HG02884 (cell line): ENCODE data around the gene RIC3.

ENCODE experiments used
- ATAC-seq: cut with Tn5 transposase; IDR thresholded peaks from one replicate; pipeline ENCODE4 v1.9.1; 2021; ENCODE audit warnings: mild to moderate bottlenecking, moderate library complexity; ENCODE audit not compliant: unreplicated experiment

RIC3 gene

DNA sequence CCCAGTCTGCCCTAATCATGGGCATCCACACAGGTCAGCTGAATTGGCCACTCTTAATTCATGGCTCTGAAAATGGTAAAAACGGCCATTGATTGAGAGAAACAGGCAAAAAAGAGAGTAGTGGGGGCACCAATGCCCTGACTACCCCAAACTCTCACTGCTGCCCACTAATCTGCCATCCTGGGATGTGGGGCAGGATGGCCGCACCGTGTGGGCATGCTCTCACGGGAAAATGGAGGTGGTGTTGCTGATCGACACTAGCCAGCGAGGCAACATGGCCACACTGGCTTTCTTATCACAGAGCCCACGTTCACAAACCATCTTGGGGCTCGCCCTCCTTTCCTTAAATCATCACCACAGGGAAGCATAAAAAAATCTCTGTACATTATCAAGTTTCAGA is 99.1 kb downstream of the RIC3 start:
- no peak for ATAC-seq

DNA sequence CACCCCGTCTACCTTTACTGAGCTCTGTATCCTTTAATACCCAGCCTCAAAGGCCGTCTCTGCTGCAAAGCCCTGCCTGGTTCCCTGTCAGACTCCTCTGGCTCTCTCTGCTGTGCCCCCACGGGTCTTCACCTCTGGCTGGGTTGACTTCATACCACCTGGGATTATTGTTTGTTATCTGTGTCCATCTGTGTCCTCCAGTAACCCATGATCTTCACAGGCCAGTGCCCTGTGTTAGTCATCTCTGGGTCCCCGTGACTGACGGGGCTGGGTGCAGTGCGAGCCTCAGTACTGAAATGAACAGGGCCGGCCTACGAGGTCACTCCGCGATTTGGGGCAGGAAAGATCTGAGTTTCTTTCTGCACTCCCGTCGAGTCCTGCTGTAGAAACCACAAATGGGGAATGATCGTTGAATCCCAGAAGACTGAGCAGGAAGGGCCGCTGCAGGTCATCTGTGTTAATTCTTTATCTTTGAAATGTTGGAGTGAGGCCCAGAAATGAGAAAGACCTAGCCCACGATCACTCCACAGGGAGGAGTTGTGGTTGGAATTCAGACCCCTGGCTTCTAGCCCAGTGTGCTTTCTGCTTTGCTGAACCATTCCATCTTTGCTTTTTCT is 100.1 kb downstream of the RIC3 start:
- ATAC-seq: no peak

- ATAC-seq: no peak
These were observed 100.8 kb downstream of the RIC3 start for GRCh38 chr11:8067929-8068575.

DNA sequence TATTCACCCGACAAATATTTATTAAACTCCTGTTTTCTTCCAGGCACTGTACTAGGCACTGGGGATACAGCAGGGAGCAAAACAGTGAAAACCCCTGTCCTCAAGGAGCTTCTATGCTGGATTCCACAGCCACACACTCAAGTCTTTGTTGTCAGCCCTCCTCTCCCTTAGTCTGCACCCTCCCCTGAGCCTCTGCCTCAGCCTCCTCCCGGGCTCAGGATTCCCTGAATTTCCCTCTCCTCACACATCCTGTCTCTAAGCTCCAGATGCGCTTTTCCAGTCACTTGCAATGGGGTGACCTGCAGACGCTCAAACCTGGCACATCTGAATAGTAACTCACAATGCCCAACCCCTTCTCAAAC is 101.3 kb downstream of the RIC3 start:
- ATAC-seq: no peak

GRCh38 chr11:8066911-8067455 is 101.8 kb downstream of the RIC3 start:
- no peak for ATAC-seq

- no peak for ATAC-seq
These were observed 102.6 kb downstream of the RIC3 start for GRCh38 chr11:8066036-8066910.

DNA sequence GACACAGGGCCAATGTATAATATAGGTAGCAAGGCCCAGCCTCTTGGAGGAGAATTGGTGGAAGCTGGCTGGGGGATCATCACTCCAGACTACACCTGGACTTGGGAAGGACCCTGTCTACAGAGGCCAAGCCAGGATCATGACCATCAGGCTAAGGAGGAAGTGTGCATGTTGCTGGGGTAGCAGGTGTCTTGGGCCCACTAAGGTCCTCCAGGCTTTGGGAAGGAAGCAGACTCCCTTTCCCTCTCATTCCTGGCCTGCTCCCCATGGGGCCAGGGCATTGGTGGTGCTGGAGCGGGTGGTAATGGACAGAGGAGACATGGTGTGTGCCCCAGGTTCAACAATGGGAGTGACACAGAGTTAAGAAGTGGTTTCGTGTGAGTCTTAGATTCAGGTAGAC is 103.8 kb downstream of the RIC3 start:
- no peak for ATAC-seq

DNA sequence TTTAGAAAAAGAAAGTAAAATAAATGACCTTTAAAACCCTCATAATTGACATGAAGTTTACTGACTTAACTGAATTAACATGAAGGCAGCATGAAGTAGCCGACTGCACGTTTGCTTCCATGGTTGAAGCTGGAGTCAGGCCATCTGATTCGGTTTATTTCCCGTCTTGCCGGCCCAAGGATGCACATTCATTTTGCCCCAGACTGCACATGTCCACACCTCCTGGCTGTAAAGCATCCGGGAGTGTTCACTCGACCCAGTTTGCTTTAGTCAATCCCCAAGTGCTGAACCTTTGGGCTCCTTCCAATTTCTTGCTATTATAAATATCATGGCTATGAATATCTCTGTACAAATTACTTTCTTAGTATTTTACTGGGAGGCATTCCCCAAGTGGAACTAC is 105.5 kb downstream of the RIC3 start:
- no peak for ATAC-seq

DNA sequence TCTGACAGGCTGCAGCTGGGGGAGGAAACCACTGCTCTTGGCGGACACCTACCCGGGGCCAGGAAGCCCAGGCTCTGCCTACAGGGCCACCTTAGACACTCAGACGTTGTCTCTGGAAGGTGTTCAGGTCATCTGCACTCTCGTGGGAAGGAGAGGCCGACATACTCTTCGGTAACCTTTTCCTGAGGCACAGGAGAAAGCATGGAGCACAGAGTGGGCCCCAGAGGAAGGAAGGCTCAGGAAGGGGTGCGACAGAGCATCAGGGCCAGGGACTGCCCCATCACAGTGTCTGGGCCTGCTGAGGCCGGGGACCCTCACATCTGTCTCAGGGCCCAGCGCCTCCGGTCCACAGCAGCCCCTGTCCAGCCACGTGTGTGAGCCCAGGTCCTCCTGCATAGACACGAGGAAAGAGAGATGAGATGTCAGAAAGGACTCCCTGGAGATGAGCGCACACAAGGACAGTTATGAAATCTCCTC is 106.0 kb downstream of the RIC3 start:
- no peak for ATAC-seq

DNA sequence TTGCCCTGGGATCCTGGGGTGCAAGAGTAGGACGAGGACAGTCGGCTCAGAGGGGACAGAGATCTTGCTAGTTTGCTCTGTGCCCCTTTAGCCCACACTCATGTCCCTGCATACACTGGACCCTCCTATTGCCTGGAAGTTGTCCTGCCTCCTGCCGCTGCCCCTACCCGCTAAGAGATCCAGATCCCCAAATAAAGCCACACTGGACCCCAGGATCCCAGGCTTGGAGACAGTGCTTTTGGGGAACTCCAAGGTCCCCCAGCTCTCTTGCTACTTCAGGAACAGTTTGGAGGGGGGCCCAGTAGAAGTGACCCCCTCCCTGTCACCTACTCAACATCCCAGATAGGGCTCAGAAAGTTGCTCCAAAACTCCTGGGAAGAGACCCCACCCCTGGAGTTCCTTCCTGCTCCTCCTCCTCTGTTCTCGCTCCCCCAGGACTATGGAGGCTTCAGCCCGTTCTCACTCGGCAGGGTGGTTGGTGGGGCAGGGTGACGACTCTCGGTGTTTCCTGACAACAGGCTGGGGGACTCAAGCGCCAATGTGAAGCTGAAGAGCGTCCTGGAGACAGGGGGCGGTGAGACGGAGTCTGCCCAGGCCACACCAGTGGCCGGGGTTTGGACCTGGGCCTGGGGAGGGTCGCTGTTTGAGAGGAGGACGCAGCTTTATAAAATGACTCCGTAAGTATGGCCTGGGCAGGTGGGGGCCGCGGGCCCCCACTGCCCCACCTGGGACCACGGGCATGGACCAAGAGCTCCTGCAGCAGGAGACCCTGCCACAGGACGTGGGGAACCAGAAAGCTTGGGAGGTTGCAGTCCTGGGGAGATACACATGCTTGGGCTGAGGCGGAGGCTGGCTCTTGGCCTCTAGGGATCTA is 107.0 kb downstream of the RIC3 start:
- ATAC-seq: no peak

GRCh38 chr11:8060801-8061554 is 107.8 kb downstream of the RIC3 start:
- ATAC-seq: no peak

DNA sequence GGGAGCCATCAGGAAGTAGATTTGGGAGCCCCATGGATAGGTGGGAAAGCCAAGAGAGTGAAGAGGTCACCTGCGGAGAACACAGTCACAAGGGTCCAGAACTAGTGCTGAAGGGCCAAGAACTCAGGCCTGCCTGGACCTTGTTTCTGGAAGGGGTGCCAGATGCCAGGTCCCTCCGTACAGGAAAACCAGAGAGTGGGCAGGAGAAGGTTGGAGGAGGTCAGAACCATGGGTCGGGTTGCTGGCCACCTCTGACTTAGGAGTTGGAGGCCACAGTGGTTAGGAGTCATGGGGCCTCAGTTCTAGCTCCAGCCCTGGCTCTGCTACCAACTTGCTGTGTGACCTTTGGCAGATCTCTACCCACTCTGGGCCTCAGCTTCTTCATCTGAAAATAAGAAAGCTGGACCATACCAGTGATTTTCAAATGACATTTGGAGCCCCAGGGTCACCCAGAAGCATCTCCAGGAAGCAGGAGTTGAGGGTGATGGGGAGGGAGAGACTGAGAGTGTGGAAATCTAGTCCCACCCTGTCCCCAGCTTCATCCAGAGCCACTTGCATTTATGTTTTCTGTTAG is 108.6 kb downstream of the RIC3 start:
- no peak for ATAC-seq

DNA sequence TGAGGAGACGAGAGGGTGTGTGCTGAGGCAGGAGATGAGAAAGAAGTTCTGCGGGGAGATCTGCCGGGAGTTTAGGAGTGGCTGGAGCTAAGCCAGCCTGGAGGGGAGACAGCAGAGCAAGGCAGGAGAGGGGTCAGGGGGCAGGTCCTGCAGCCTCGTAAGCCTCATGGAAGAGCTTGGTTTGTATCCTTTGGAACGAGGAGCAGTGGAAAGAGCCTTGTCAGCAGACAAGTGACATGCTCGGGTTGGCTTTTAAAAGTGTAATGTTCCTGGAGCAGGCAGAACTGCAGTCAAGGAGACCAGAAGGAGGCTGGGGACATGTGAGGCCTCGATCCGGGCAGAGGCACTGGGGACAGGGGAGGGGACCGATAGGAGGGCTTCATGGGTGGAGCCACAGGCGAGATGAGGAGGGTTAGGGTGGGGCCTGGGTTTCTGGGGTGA is 109.2 kb downstream of the RIC3 start:
- ATAC-seq: no peak

- no peak for ATAC-seq
These were observed 109.8 kb downstream of the RIC3 start for GRCh38 chr11:8059030-8059429.

DNA sequence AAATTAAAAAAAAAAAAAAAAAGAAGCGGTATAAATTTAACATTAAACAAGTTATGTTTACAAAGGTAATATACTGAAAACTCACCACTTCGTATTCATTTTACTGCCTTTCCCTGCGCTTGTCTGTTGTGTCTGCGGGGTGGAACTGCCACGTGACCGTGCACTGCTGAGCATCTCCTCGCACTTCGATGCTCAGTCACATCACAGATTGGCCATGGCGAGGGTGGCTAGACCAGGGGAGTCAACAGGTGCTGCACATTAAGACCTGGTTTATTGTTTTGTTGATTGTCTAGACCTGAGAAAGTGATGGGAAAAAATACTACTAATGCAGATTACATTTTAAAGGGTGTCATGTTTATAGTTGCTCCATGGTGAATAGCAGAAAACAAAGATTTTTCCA is 110.6 kb downstream of the RIC3 start:
- ATAC-seq: no peak

- ATAC-seq: no peak
These were observed 111.9 kb downstream of the RIC3 start for GRCh38 chr11:8056810-8057463.
